Lower lobe of right lung (tissue), 2 donors: ENCODE data around the gene TBXAS1. TPM values are rescaled to one million over a fixed set of nuclear protein-coding genes. Genes with fewer than 3 reads are reported as not detected.

Experiments used
- ATAC-seq, 2 donors: fragments of 200-7000 bp; cut with Tn5 transposase; one replicate each; pipeline ENCODE4 v1.9.1; 2020 to 2022; ENCODE audit warnings: mild to moderate bottlenecking in 2 of 2, moderate library complexity in 2 of 2
- DNase-seq: peaks from one replicate; pipeline ENCODE4 v3.0.0-alpha.2; 2020
- H3K27ac ChIP-seq: fragments of 200-600 bp; one replicate; pipeline ENCODE4 v1.8.0; 2022
- H3K27me3 ChIP-seq: fragments of 200-600 bp; one replicate; pipeline ENCODE4 v1.8.0; 2022; ENCODE audit warnings: low read depth
- H3K36me3 ChIP-seq: fragments of 200-600 bp; one replicate; pipeline ENCODE4 v1.8.0; 2022; ENCODE audit warnings: mild to moderate bottlenecking
- H3K4me1 ChIP-seq: fragments of 200-600 bp; one replicate; pipeline ENCODE4 v1.8.0; 2022
- H3K4me3 ChIP-seq: fragments of 200-600 bp; one replicate; pipeline ENCODE4 v1.8.0; 2022; ENCODE audit warnings: mild to moderate bottlenecking
- H3K9me3 ChIP-seq: fragments of 200-600 bp; one replicate; pipeline ENCODE4 v1.8.0; 2022
- CTCF ChIP-seq: fragments of 200-600 bp; IDR thresholded peaks from one replicate; pipeline ENCODE4 v1.8.0; 2022; ENCODE audit warnings: antibody characterized with exemption, mild to moderate bottlenecking
- intact Hi-C: fragments of 100-400 bp; cut with DNase I; formaldehyde crosslinking; loops from one replicate; pipeline ENCODE4 v1.11.0; 2022
- total RNA-seq: library from RNA; stranded (reverse); fragmentation: NEBNext Ultra II Directional; extraction: Animal tissue kit (Norgen Biotek cat#: 25700); gene quantifications from one replicate; pipeline ENCODE4 v1.2.1, GENCODE V29; 2021
- donor health status: DM: no; HTN: yes; CAD: no; lungs with severe emphysema.

TBXAS1 gene
- total RNA-seq, 1 donor from 2014 or later = 92.6 TPM

GRCh38 chr7:139992353-139993044 is 163.4 kb downstream of the TBXAS1 start:
- H3K9me3 ChIP-seq = no peaks in the 10 kb centered on the region
- no peak for ATAC-seq
- TF ChIP-seq CTCF = no peak
- peaks cover 4% of the 10 kb centered on the region for H3K4me1 ChIP-seq
- H3K4me3 ChIP-seq = no peak overlapping the region
- H3K36me3 ChIP-seq = no peaks in the 10 kb centered on the region
- DNase-seq = no peak
- H3K27me3 ChIP-seq = no peaks in the 10 kb centered on the region
- intact Hi-C loops = no loop called here
- no peak overlapping the region for H3K27ac ChIP-seq

- ATAC-seq (no peak), DNase-seq (no peak)
- H3K27me3 ChIP-seq = no peaks in the 10 kb centered on the region
- H3K4me3 ChIP-seq = no peak overlapping the region
- no peaks in the 10 kb centered on the region for H3K9me3 ChIP-seq
- peaks cover 4% of the 10 kb centered on the region for H3K4me1 ChIP-seq
- no peaks in the 10 kb centered on the region for H3K36me3 ChIP-seq
- intact Hi-C loops = no loop called here
- no peak for TF ChIP-seq CTCF
- H3K27ac ChIP-seq = no peak overlapping the region
Observed at GRCh38 chr7:139993169-139993568, 164.1 kb downstream of the TBXAS1 start.

- Histone ChIP-seq H3K4me1 (peaks cover 4% of the 10 kb centered on the region), H3K27me3 (no peaks in the 10 kb centered on the region), H3K27ac (no peak overlapping the region), H3K36me3 (no peaks in the 10 kb centered on the region), H3K9me3 (no peaks in the 10 kb centered on the region), H3K4me3 (no peak overlapping the region)
- intact Hi-C loops = no loop called here
- DNase-seq = no peak
- no peak for ATAC-seq
- no peak for TF ChIP-seq CTCF
Observed at GRCh38 chr7:139993592-139993991, 164.5 kb downstream of the TBXAS1 start.

- Histone ChIP-seq H3K36me3 (no peaks in the 10 kb centered on the region), H3K9me3 (no peaks in the 10 kb centered on the region), H3K27ac (no peak overlapping the region), H3K27me3 (no peaks in the 10 kb centered on the region), H3K4me1 (peaks cover 4% of the 10 kb centered on the region), H3K4me3 (no peak overlapping the region)
- intact Hi-C loops = no loop called here
- DNase-seq (no peak), ATAC-seq (no peak)
- no peak for TF ChIP-seq CTCF
Observed at GRCh38 chr7:139994356-139994755, 165.3 kb downstream of the TBXAS1 start.

GRCh38 chr7:139995017-139995915 is 166.2 kb downstream of the TBXAS1 start:
- H3K9me3 ChIP-seq = no peaks in the 10 kb centered on the region
- no peaks in the 10 kb centered on the region for H3K36me3 ChIP-seq
- no peak for DNase-seq
- TF ChIP-seq CTCF = no peak
- H3K27ac ChIP-seq = no peak overlapping the region
- no peak overlapping the region for H3K4me3 ChIP-seq
- no peaks in the 10 kb centered on the region for H3K27me3 ChIP-seq
- intact Hi-C loops = no loop called here
- ATAC-seq = no peak
- peaks cover 4% of the 10 kb centered on the region for H3K4me1 ChIP-seq
